ENCODE measurements around the gene TRIM61. TPM values are rescaled to one million over a fixed set of nuclear protein-coding genes. Genes with fewer than 3 reads are reported as not detected.
"Not testable (repeated sequence)": the region's sequence is repeated elsewhere in the genome, so short reads cannot be mapped to it uniquely, and the experiment has no call there.

TRIM61 gene
- polyA plus RNA-seq, 1 donor (not counting 4 experiments of a cell fraction or from before 2014, with no cell fraction given), result 0.45 TPM

GRCh38 chr4:165006886-165007285, 29.4 kb upstream of the TRIM61 start:
- no peak overlapping the region for H3K4me3 ChIP-seq (ENCODE audit: control insufficient read depth in 2 of 3, extremely low read depth in 1 of 3, insufficient read depth in 2 of 3, low read depth in 1 of 3, low read length in 3 of 3)
- H4K20me1 ChIP-seq (ENCODE audit: control insufficient read depth, extremely low read depth, insufficient read depth, low read length), result no peaks in the 10 kb centered on the region
- no peak overlapping the region for H2AFZ ChIP-seq (ENCODE audit: control insufficient read depth, low read length)
- no peaks in the 10 kb centered on the region for H3K4me1 ChIP-seq (ENCODE audit: control insufficient read depth, extremely low read depth, insufficient read depth, low read length)
- H3K9ac ChIP-seq (ENCODE audit: control insufficient read depth, extremely low read depth, insufficient read depth, low read length), result no peak overlapping the region
- no peak for FAIRE-seq
- H3K27ac ChIP-seq (ENCODE audit: control insufficient read depth, insufficient read depth, low read length), result no peak overlapping the region
- H3K79me2 ChIP-seq (ENCODE audit: control insufficient read depth, insufficient read depth, low read length), result no peaks in the 10 kb centered on the region
- H3K9me1 ChIP-seq (ENCODE audit: control insufficient read depth, extremely low read depth, insufficient read depth, low read length), result no peaks in the 10 kb centered on the region
- DNase-seq (ENCODE audit: low read depth, low spot score), result no peak
- no peaks in the 10 kb centered on the region for H3K27me3 ChIP-seq (ENCODE audit: control insufficient read depth, extremely low read depth, insufficient read depth, low read length)
- dilution Hi-C loops (cut with MboI; ENCODE audit: extremely low pct_ligation_motif_present, low sequenced_read_pairs), result no loop called here
- H3K9me3 ChIP-seq (ENCODE audit: control insufficient read depth, low read depth, low read length), result no peaks in the 10 kb centered on the region
- no peak overlapping the region for H3K4me2 ChIP-seq (ENCODE audit: control insufficient read depth, extremely low read depth, insufficient read depth, low read depth, low read length)
- TF ChIP-seq EZH2 (IDR thresholded peaks at IDR 0.05; ENCODE audit: low read length), result no peak
- H3K36me3 ChIP-seq (ENCODE audit: control insufficient read depth in 2 of 2, extremely low read depth in 1 of 2, insufficient read depth in 2 of 2, low read length in 2 of 2), result no peaks in the 10 kb centered on the region

DNA sequence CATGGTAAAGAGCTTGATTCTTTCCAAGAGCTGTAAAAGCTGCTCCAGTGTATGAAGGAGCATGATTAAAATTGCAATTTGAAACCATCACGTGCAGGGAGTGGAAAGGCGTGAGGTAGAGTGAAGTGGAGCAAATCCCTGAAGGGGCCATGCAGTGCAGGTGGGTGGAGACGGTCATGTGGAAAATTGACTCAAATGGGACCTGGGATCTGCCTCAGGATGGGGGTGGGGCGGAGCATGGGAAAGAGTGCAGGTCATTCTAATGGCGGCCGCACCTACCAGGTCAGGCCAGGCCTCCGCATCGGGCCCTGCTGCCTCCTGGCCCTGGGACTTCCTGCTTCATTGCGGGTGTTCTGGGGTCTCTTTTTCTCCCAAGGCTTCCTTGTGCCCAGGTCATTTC, 29.0 kb upstream of the TRIM61 start:
- no peak overlapping the region for H3K4me3 ChIP-seq (ENCODE audit: control insufficient read depth in 2 of 3, extremely low read depth in 1 of 3, insufficient read depth in 2 of 3, low read depth in 1 of 3, low read length in 3 of 3)
- H3K9ac ChIP-seq (ENCODE audit: control insufficient read depth, extremely low read depth, insufficient read depth, low read length), result no peak overlapping the region
- no peak overlapping the region for H3K4me2 ChIP-seq (ENCODE audit: control insufficient read depth, extremely low read depth, insufficient read depth, low read depth, low read length)
- H3K36me3 ChIP-seq (ENCODE audit: control insufficient read depth in 2 of 2, extremely low read depth in 1 of 2, insufficient read depth in 2 of 2, low read length in 2 of 2), result no peaks in the 10 kb centered on the region
- H3K4me1 ChIP-seq (ENCODE audit: control insufficient read depth, extremely low read depth, insufficient read depth, low read length), result no peaks in the 10 kb centered on the region
- dilution Hi-C loops (cut with MboI; ENCODE audit: extremely low pct_ligation_motif_present, low sequenced_read_pairs), result no loop called here
- no peak for FAIRE-seq
- TF ChIP-seq, protein P1, sequence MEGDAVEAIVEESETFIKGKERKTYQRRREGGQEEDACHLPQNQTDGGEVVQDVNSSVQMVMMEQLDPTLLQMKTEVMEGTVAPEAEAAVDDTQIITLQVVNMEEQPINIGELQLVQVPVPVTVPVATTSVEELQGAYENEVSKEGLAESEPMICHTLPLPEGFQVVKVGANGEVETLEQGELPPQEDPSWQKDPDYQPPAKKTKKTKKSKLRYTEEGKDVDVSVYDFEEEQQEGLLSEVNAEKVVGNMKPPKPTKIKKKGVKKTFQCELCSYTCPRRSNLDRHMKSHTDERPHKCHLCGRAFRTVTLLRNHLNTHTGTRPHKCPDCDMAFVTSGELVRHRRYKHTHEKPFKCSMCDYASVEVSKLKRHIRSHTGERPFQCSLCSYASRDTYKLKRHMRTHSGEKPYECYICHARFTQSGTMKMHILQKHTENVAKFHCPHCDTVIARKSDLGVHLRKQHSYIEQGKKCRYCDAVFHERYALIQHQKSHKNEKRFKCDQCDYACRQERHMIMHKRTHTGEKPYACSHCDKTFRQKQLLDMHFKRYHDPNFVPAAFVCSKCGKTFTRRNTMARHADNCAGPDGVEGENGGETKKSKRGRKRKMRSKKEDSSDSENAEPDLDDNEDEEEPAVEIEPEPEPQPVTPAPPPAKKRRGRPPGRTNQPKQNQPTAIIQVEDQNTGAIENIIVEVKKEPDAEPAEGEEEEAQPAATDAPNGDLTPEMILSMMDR (optimal IDR thresholded peaks at IDR 0.05 in 1 of 3, IDR thresholded peaks at IDR 0.05 in 1 of 3, conservative IDR thresholded peaks at IDR 0.05 in 1 of 3; ENCODE audit: extremely low read depth in 1 of 3, insufficient read depth in 2 of 3, low read length in 3 of 3), result no peak
- TF ChIP-seq EZH2 (IDR thresholded peaks at IDR 0.05; ENCODE audit: low read length), result no peak
- H3K79me2 ChIP-seq (ENCODE audit: control insufficient read depth, insufficient read depth, low read length), result no peaks in the 10 kb centered on the region
- no peaks in the 10 kb centered on the region for H3K9me3 ChIP-seq (ENCODE audit: control insufficient read depth, low read depth, low read length)
- no peak overlapping the region for H2AFZ ChIP-seq (ENCODE audit: control insufficient read depth, low read length)
- no peaks in the 10 kb centered on the region for H4K20me1 ChIP-seq (ENCODE audit: control insufficient read depth, extremely low read depth, insufficient read depth, low read length)
- H3K27me3 ChIP-seq (ENCODE audit: control insufficient read depth, extremely low read depth, insufficient read depth, low read length), result no peaks in the 10 kb centered on the region
- H3K9me1 ChIP-seq (ENCODE audit: control insufficient read depth, extremely low read depth, insufficient read depth, low read length), result no peaks in the 10 kb centered on the region
- H3K27ac ChIP-seq (ENCODE audit: control insufficient read depth, insufficient read depth, low read length), result no peak overlapping the region
- DNase-seq (ENCODE audit: low read depth, low spot score), result no peak

DNA sequence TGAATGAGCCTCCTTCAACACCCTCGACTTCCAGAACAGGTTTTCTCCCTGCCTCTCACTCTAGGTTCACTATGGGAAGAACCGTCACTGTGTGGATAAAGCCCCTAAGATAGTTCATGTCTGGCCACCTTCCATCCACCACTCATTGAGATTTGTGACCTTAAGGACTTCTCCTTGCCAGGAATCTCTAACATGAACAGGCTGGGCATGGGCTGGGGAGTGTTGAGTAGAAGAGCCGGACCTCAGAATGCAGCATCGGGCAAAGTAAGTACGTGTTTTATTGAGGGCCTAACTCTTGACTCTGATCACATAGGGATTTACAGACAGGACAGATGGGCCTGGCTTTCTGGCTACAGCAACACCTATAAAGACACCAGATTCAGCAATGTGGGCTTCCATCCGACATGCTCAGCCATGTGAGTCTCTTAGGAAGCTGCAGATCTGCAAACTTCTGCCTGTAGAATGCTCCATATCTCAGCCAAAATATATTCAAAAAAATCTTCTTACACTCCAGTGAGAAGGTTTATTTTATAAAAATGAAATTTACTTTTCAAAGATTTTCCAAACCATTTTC, 28.0 kb upstream of the TRIM61 start:
- H3K9me1 ChIP-seq (ENCODE audit: control insufficient read depth, extremely low read depth, insufficient read depth, low read length), result no peaks in the 10 kb centered on the region
- H3K4me2 ChIP-seq (ENCODE audit: control insufficient read depth, extremely low read depth, insufficient read depth, low read depth, low read length), result no peak overlapping the region
- H3K4me3 ChIP-seq (ENCODE audit: control insufficient read depth in 2 of 3, extremely low read depth in 1 of 3, insufficient read depth in 2 of 3, low read depth in 1 of 3, low read length in 3 of 3), result no peak overlapping the region
- H3K9ac ChIP-seq (ENCODE audit: control insufficient read depth, extremely low read depth, insufficient read depth, low read length), result no peak overlapping the region
- dilution Hi-C loops (cut with MboI; ENCODE audit: extremely low pct_ligation_motif_present, low sequenced_read_pairs), result no loop called here
- H4K20me1 ChIP-seq (ENCODE audit: control insufficient read depth, extremely low read depth, insufficient read depth, low read length), result no peaks in the 10 kb centered on the region
- no peaks in the 10 kb centered on the region for H3K79me2 ChIP-seq (ENCODE audit: control insufficient read depth, insufficient read depth, low read length)
- TF ChIP-seq, protein P1 (optimal IDR thresholded peaks at IDR 0.05 in 1 of 3, IDR thresholded peaks at IDR 0.05 in 1 of 3, conservative IDR thresholded peaks at IDR 0.05 in 1 of 3; ENCODE audit: extremely low read depth in 1 of 3, insufficient read depth in 2 of 3, low read length in 3 of 3), result no peak
- no peak for TF ChIP-seq EZH2 (IDR thresholded peaks at IDR 0.05; ENCODE audit: low read length)
- no peak overlapping the region for H2AFZ ChIP-seq (ENCODE audit: control insufficient read depth, low read length)
- no peaks in the 10 kb centered on the region for H3K27me3 ChIP-seq (ENCODE audit: control insufficient read depth, extremely low read depth, insufficient read depth, low read length)
- H3K27ac ChIP-seq (ENCODE audit: control insufficient read depth, insufficient read depth, low read length), result no peak overlapping the region
- no peaks in the 10 kb centered on the region for H3K4me1 ChIP-seq (ENCODE audit: control insufficient read depth, extremely low read depth, insufficient read depth, low read length)
- no peak for FAIRE-seq
- H3K9me3 ChIP-seq (ENCODE audit: control insufficient read depth, low read depth, low read length), result no peaks in the 10 kb centered on the region
- no peaks in the 10 kb centered on the region for H3K36me3 ChIP-seq (ENCODE audit: control insufficient read depth in 2 of 2, extremely low read depth in 1 of 2, insufficient read depth in 2 of 2, low read length in 2 of 2)
- DNase-seq (ENCODE audit: low read depth, low spot score), result no peak

DNA sequence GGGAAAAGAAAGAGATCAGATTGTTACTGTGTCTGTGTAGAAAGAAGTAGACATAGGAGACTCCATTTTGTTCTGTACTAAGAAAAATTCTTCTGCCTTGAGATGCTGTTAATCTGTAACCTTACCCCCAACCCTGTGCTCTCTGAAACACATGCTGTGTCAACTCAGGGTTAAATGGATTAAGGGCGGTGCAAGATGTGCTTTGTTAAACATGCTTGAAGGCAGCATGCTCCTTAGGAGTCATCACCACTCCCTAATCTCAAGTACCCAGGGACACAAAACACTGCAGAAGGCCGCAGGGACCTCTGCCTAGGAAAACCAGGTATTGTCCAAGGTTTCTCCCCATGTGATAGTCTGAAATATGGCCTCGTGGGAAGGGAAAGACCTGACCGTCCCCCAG, 24.5 kb upstream of the TRIM61 start:
- H3K9me1 ChIP-seq (ENCODE audit: control insufficient read depth, extremely low read depth, insufficient read depth, low read length); H3K36me3 ChIP-seq (ENCODE audit: control insufficient read depth in 2 of 2, extremely low read depth in 1 of 2, insufficient read depth in 2 of 2, low read length in 2 of 2); dilution Hi-C loops (cut with MboI; ENCODE audit: extremely low pct_ligation_motif_present, low sequenced_read_pairs); H3K4me2 ChIP-seq (ENCODE audit: control insufficient read depth, extremely low read depth, insufficient read depth, low read depth, low read length); FAIRE-seq; H2AFZ ChIP-seq (ENCODE audit: control insufficient read depth, low read length); H4K20me1 ChIP-seq (ENCODE audit: control insufficient read depth, extremely low read depth, insufficient read depth, low read length); H3K4me1 ChIP-seq (ENCODE audit: control insufficient read depth, extremely low read depth, insufficient read depth, low read length); H3K4me3 ChIP-seq (ENCODE audit: control insufficient read depth in 2 of 3, extremely low read depth in 1 of 3, insufficient read depth in 2 of 3, low read depth in 1 of 3, low read length in 3 of 3); DNase-seq (ENCODE audit: low read depth, low spot score); H3K27me3 ChIP-seq (ENCODE audit: control insufficient read depth, extremely low read depth, insufficient read depth, low read length); H3K9me3 ChIP-seq (ENCODE audit: control insufficient read depth, low read depth, low read length); H3K79me2 ChIP-seq (ENCODE audit: control insufficient read depth, insufficient read depth, low read length); H3K9ac ChIP-seq (ENCODE audit: control insufficient read depth, extremely low read depth, insufficient read depth, low read length); H3K27ac ChIP-seq (ENCODE audit: control insufficient read depth, insufficient read depth, low read length): not testable (repeated sequence)

Data from keratinocyte (primary cell).